Ovary (tissue), 3 donors: ENCODE data around the gene TBCE.

Source experiments
- EP300 ChIP-seq: sonication (generic); formaldehyde crosslinking; IDR thresholded peaks from one replicate; pipeline ENCODE4 v1.6.1; 2017; ENCODE audit warnings: antibody characterized with exemption
- TF ChIP-seq, protein P1 (sequence below), 3 donors: fragments of 450-650 bp in 2 of 3; fragments of 200-600 bp in 1 of 3; IDR thresholded peaks; one replicate each; pipeline versions ENCODE4 v1.5.1 to v1.8.0; 2016 to 2022; ENCODE audit warnings: antibody characterized with exemption in 3 of 3, mild to moderate bottlenecking in 1 of 3
- donor health status: DM: no; HTN: no; CAD: no.

DNA sequence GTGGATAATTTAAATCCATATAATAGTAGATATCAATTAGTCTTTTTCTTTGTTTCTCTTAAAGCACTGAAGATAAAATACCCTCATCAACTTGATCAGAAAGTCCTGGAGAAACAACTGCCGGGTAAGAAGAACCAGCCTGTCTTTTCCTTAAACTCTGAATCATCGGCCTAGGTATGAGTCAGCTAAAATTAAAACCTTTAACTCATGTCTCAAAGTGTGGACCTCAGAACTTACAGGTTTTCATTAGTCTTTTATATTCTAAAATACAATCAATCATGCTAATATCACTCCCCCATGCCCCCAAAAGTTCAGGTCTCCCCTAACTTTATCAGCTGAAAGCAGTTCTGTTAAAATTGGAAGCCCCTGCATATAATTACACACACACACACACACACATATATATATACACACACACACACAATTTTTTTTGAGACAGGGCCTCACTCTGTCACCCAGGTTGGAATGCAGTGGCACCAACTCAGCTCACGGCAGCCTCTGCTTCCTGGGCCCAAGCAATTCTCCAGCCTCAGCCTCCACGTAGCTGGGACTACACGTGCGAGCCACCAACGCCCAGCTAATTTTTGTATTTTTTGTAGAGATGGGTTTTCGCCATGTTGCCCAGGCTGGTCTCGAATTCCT, 75.7 kb downstream of the TBCE start:
- TF ChIP-seq EP300: no peak
- TF ChIP-seq, protein P1, sequence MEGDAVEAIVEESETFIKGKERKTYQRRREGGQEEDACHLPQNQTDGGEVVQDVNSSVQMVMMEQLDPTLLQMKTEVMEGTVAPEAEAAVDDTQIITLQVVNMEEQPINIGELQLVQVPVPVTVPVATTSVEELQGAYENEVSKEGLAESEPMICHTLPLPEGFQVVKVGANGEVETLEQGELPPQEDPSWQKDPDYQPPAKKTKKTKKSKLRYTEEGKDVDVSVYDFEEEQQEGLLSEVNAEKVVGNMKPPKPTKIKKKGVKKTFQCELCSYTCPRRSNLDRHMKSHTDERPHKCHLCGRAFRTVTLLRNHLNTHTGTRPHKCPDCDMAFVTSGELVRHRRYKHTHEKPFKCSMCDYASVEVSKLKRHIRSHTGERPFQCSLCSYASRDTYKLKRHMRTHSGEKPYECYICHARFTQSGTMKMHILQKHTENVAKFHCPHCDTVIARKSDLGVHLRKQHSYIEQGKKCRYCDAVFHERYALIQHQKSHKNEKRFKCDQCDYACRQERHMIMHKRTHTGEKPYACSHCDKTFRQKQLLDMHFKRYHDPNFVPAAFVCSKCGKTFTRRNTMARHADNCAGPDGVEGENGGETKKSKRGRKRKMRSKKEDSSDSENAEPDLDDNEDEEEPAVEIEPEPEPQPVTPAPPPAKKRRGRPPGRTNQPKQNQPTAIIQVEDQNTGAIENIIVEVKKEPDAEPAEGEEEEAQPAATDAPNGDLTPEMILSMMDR (IDR thresholded peaks at IDR 0.05): no peak
